GM18873 (cell line): ENCODE results near the gene CREB3L2.
"Not testable (repeated sequence)": the region's sequence is repeated elsewhere in the genome, so short reads cannot be mapped to it uniquely, and the experiment has no call there.

Experiments
- ATAC-seq: cut with Tn5 transposase; IDR thresholded peaks from one replicate; pipeline ENCODE4 v1.9.1; 2021; ENCODE audit warnings: mild to moderate bottlenecking, moderate library complexity, moderate number of reproducible peaks; ENCODE audit not compliant: unreplicated experiment, low FRiP score

Gene CREB3L2

GRCh38 chr7:137850972-137851945, 150.6 kb downstream of the CREB3L2 start:
- ATAC-seq: no peak

GRCh38 chr7:137850571-137850970, 151.3 kb downstream of the CREB3L2 start:
- no peak for ATAC-seq

GRCh38 chr7:137848095-137848494, 153.8 kb downstream of the CREB3L2 start:
- no peak for ATAC-seq

GRCh38 chr7:137847568-137848050, 154.3 kb downstream of the CREB3L2 start:
- ATAC-seq: no peak

- ATAC-seq: no peak
Observed at GRCh38 chr7:137846827-137847567, 154.9 kb downstream of the CREB3L2 start, which contains the start of gene DGKI. TSS of gene DGKI (minus strand) at chr7:137846974.

- ATAC-seq: no peak
Observed at GRCh38 chr7:137846549-137846826, 155.4 kb downstream of the CREB3L2 start.

GRCh38 chr7:137844677-137845425, 157.0 kb downstream of the CREB3L2 start:
- ATAC-seq: no peak

- ATAC-seq: no peak
Observed at GRCh38 chr7:137839903-137840779, 161.7 kb downstream of the CREB3L2 start.

- ATAC-seq: no peak
Observed at GRCh38 chr7:137838706-137839315, 163.1 kb downstream of the CREB3L2 start.

GRCh38 chr7:137836541-137836940, 165.3 kb downstream of the CREB3L2 start:
- ATAC-seq: no peak

GRCh38 chr7:137836113-137836509, 165.8 kb downstream of the CREB3L2 start:
- no peak for ATAC-seq

- no peak for ATAC-seq
Observed at GRCh38 chr7:137835486-137836112, 166.3 kb downstream of the CREB3L2 start.

GRCh38 chr7:137834552-137834951, 167.3 kb downstream of the CREB3L2 start:
- no peak for ATAC-seq

- ATAC-seq: not testable (repeated sequence)
Observed at GRCh38 chr7:137832990-137833389, 168.9 kb downstream of the CREB3L2 start.

GRCh38 chr7:137832382-137832781, 169.5 kb downstream of the CREB3L2 start:
- ATAC-seq: no peak

GRCh38 chr7:137831555-137831954, 170.3 kb downstream of the CREB3L2 start:
- ATAC-seq: not testable (repeated sequence)

- no peak for ATAC-seq
Observed at GRCh38 chr7:137829337-137829992, 172.4 kb downstream of the CREB3L2 start.

- ATAC-seq: no peak
Observed at GRCh38 chr7:137828456-137828855, 173.4 kb downstream of the CREB3L2 start.
